HG03039 (cell line): Measurements from ENCODE around the gene NEDD4L.
"Not testable (repeated sequence)": the region's sequence is repeated elsewhere in the genome, so short reads cannot be mapped to it uniquely, and the experiment has no call there.

Experiments used
- ATAC-seq: cut with Tn5 transposase; IDR thresholded peaks from one replicate; pipeline ENCODE4 v1.9.1; 2021; ENCODE audit warnings: mild to moderate bottlenecking, moderate library complexity; ENCODE audit not compliant: unreplicated experiment

NEDD4L gene

GRCh38 chr18:58360324-58360723, 316.3 kb downstream of the NEDD4L start:
- ATAC-seq = no peak

GRCh38 chr18:58361212-58361611, 317.2 kb downstream of the NEDD4L start:
- no peak for ATAC-seq

- no peak for ATAC-seq
Observed at GRCh38 chr18:58362027-58362575, 318.1 kb downstream of the NEDD4L start.

- no peak for ATAC-seq
Observed at GRCh38 chr18:58362829-58363271, 318.8 kb downstream of the NEDD4L start.

- ATAC-seq = no peak
Observed at GRCh38 chr18:58363767-58364540, 319.9 kb downstream of the NEDD4L start.

GRCh38 chr18:58364876-58365528, 321.0 kb downstream of the NEDD4L start:
- no peak for ATAC-seq

GRCh38 chr18:58367425-58368140, 323.6 kb downstream of the NEDD4L start:
- no peak for ATAC-seq

GRCh38 chr18:58369616-58370015, 325.6 kb downstream of the NEDD4L start:
- no peak for ATAC-seq

GRCh38 chr18:58370038-58370580, 326.1 kb downstream of the NEDD4L start:
- no peak for ATAC-seq

- ATAC-seq = no peak
Observed at GRCh38 chr18:58370612-58371011, 326.6 kb downstream of the NEDD4L start.

- no peak for ATAC-seq
Observed at GRCh38 chr18:58373481-58373880, 329.5 kb downstream of the NEDD4L start.

- no peak for ATAC-seq
Observed at GRCh38 chr18:58375051-58375450, 331.0 kb downstream of the NEDD4L start.

- ATAC-seq = no peak
Observed at GRCh38 chr18:58378411-58379379, 334.7 kb downstream of the NEDD4L start.

- no peak for ATAC-seq
Observed at GRCh38 chr18:58379443-58379842, 335.4 kb downstream of the NEDD4L start.

GRCh38 chr18:58380113-58380512, 336.1 kb downstream of the NEDD4L start:
- ATAC-seq = not testable (repeated sequence)

GRCh38 chr18:58381676-58382411, 337.8 kb downstream of the NEDD4L start:
- no peak for ATAC-seq

GRCh38 chr18:58382446-58382845, 338.4 kb downstream of the NEDD4L start:
- no peak for ATAC-seq

- ATAC-seq = no peak
Observed at GRCh38 chr18:58385472-58385871, 341.4 kb downstream of the NEDD4L start.

GRCh38 chr18:58386780-58387179, 342.8 kb downstream of the NEDD4L start:
- ATAC-seq = no peak
